AML-193 (cell line): Measurements from ENCODE around the gene RUNDC3A.
A peak's percentile ranks its signal among the peaks of the same experiment; 100 is the strongest.
"Not testable (repeated sequence)": the region's sequence is repeated elsewhere in the genome, so short reads cannot be mapped to it uniquely, and the experiment has no call there.

Source experiments
- DNase-seq, 2 experiments: peaks; one replicate each; lab custom pipeline; 2025; lab: John Stamatoyannopoulos, UW

Gene RUNDC3A

GRCh38 chr17:44318077-44318892 is 9.9 kb downstream of the RUNDC3A start:
- no peak for DNase-seq

- DNase-seq = no peak
Observed at GRCh38 chr17:44320066-44320465, 11.7 kb downstream of the RUNDC3A start.

GRCh38 chr17:44321246-44322120 is 13.1 kb downstream of the RUNDC3A start:
- no peak for DNase-seq

GRCh38 chr17:44322236-44322895 is 14.0 kb downstream of the RUNDC3A start:
- no peak for DNase-seq

GRCh38 chr17:44323359-44324091 is 15.1 kb downstream of the RUNDC3A start:
- no peak for DNase-seq

- no peak for DNase-seq
Observed at GRCh38 chr17:44324092-44324570, 15.7 kb downstream of the RUNDC3A start.

- peak; percentile 94 to 95 for DNase-seq
Observed at GRCh38 chr17:44324571-44325275, 16.3 kb downstream of the RUNDC3A start, which contains the start of gene SLC25A39. TSS of gene SLC25A39 (minus strand) at chr17:44324823. CDS start at chr17:44323562, 1,261 bp downstream.

GRCh38 chr17:44326861-44327444 is 18.6 kb downstream of the RUNDC3A start:
- peak; percentile 98 to 99 for DNase-seq

GRCh38 chr17:44327715-44328449 is 19.5 kb downstream of the RUNDC3A start:
- DNase-seq = no peak

GRCh38 chr17:44329516-44329915 is 21.1 kb downstream of the RUNDC3A start:
- DNase-seq = not testable (repeated sequence)

- DNase-seq = not testable (repeated sequence)
Observed at GRCh38 chr17:44330263-44330662, 21.9 kb downstream of the RUNDC3A start.

- peak; percentile 92 to 94 for DNase-seq
Observed at GRCh38 chr17:44331249-44331760, 22.9 kb downstream of the RUNDC3A start.

- DNase-seq = peak; percentile 28 to 36
Observed at GRCh38 chr17:44333371-44333770, 25.0 kb downstream of the RUNDC3A start.

- DNase-seq = no peak
Observed at GRCh38 chr17:44334315-44334714, 25.9 kb downstream of the RUNDC3A start.

GRCh38 chr17:44334727-44335126 is 26.3 kb downstream of the RUNDC3A start:
- peak; percentile 37 to 39 for DNase-seq

- DNase-seq = no peak
Observed at GRCh38 chr17:44335564-44335963, 27.2 kb downstream of the RUNDC3A start.

- no peak for DNase-seq
Observed at GRCh38 chr17:44335968-44336367, 27.6 kb downstream of the RUNDC3A start.

- DNase-seq = no peak
Observed at GRCh38 chr17:44338702-44339101, 30.3 kb downstream of the RUNDC3A start.

- DNase-seq = not testable (repeated sequence)
Observed at GRCh38 chr17:44340553-44340952, 32.2 kb downstream of the RUNDC3A start.
